ENCODE results near the gene LAMB1.
"Not testable (repeated sequence)": the region's sequence is repeated elsewhere in the genome, so short reads cannot be mapped to it uniquely, and the experiment has no call there.

LAMB1 gene

GRCh38 chr7:107971613-107972012 is 31.3 kb downstream of the LAMB1 start:
- DNase-seq (ENCODE audit: low read depth in 2 of 2) = no peak

GRCh38 chr7:107971100-107971499 is 31.9 kb downstream of the LAMB1 start:
- no peak for DNase-seq (ENCODE audit: low read depth in 2 of 2)

- no peak for DNase-seq (ENCODE audit: low read depth in 2 of 2)
These were observed 33.1 kb downstream of the LAMB1 start for GRCh38 chr7:107969856-107970255.

- no peak for DNase-seq (ENCODE audit: low read depth in 2 of 2)
These were observed 34.5 kb downstream of the LAMB1 start for GRCh38 chr7:107968449-107968848.

GRCh38 chr7:107967420-107967819 is 35.5 kb downstream of the LAMB1 start:
- no peak for DNase-seq (ENCODE audit: low read depth in 2 of 2)

GRCh38 chr7:107966711-107967110 is 36.2 kb downstream of the LAMB1 start:
- DNase-seq (ENCODE audit: low read depth in 2 of 2) = no peak

GRCh38 chr7:107964510-107964909 is 38.5 kb downstream of the LAMB1 start:
- no peak for DNase-seq (ENCODE audit: low read depth in 2 of 2)

- DNase-seq (ENCODE audit: low read depth in 2 of 2) = no peak
These were observed 40.1 kb downstream of the LAMB1 start for GRCh38 chr7:107962817-107963216.

GRCh38 chr7:107961405-107961804 is 41.6 kb downstream of the LAMB1 start:
- DNase-seq (ENCODE audit: low read depth in 2 of 2) = no peak

- DNase-seq (ENCODE audit: low read depth in 2 of 2) = no peak
These were observed 42.7 kb downstream of the LAMB1 start for GRCh38 chr7:107960272-107960671.

- DNase-seq (ENCODE audit: low read depth in 2 of 2) = no peak
These were observed 43.4 kb downstream of the LAMB1 start for GRCh38 chr7:107959527-107959898.

GRCh38 chr7:107958764-107959526 is 44.0 kb downstream of the LAMB1 start:
- DNase-seq (ENCODE audit: low read depth in 2 of 2) = no peak

- no peak for DNase-seq (ENCODE audit: low read depth in 2 of 2)
These were observed 45.5 kb downstream of the LAMB1 start for GRCh38 chr7:107957436-107957835.

GRCh38 chr7:107956950-107957349 is 46.0 kb downstream of the LAMB1 start:
- not testable (repeated sequence) for DNase-seq (ENCODE audit: low read depth in 2 of 2)

- DNase-seq (ENCODE audit: low read depth in 2 of 2) = no peak
These were observed 47.6 kb downstream of the LAMB1 start for GRCh38 chr7:107955394-107955793.

GRCh38 chr7:107953924-107954303 is 49.0 kb downstream of the LAMB1 start:
- no peak for DNase-seq (ENCODE audit: low read depth in 2 of 2)

GRCh38 chr7:107953265-107953923 is 49.6 kb downstream of the LAMB1 start:
- DNase-seq (ENCODE audit: low read depth in 2 of 2) = no peak

GRCh38 chr7:107951896-107952295 is 51.1 kb downstream of the LAMB1 start:
- no peak for DNase-seq (ENCODE audit: low read depth in 2 of 2)

GRCh38 chr7:107951172-107951787 is 51.7 kb downstream of the LAMB1 start:
- DNase-seq (ENCODE audit: low read depth in 2 of 2) = no peak

GRCh38 chr7:107949443-107949935 is 53.5 kb downstream of the LAMB1 start:
- DNase-seq (ENCODE audit: low read depth in 2 of 2) = no peak

GRCh38 chr7:107948645-107949442 is 54.1 kb downstream of the LAMB1 start:
- DNase-seq (ENCODE audit: low read depth in 2 of 2) = no peak

GRCh38 chr7:107946881-107947280 is 56.1 kb downstream of the LAMB1 start:
- DNase-seq (ENCODE audit: low read depth in 2 of 2) = no peak
